H1 (cell line): ENCODE data around the gene BCAP31. TPM values are rescaled to one million over a fixed set of nuclear protein-coding genes. Genes with fewer than 3 reads are reported as not detected.

Experiments used
- EP300 ChIP-seq, 2 experiments: IDR thresholded peaks; 1 replicate in 1 of 2; 2 replicates in 1 of 2; pipeline ENCODE4 v1.6.1; 2011 to 2012; ENCODE audit warnings: low read depth in 2 of 2, low read length in 2 of 2, mild to moderate bottlenecking in 2 of 2, borderline replicate concordance in 1 of 2, inconsistent platforms in 1 of 2, moderate library complexity in 1 of 2
- HDAC6 ChIP-seq: IDR thresholded peaks from one replicate; pipeline ENCODE4 v1.7.1; 2012; ENCODE audit warnings: low read depth, mild to moderate bottlenecking, inconsistent platforms, low read length, moderate library complexity
- KDM5A ChIP-seq: fragments of 200-600 bp; IDR thresholded peaks from 2 replicates; pipeline ENCODE4 v1.7.1; 2012; ENCODE audit warnings: mild to moderate bottlenecking, low read length, inconsistent platforms, mixed read lengths
- POLR2AphosphoS5 ChIP-seq: IDR thresholded peaks from 2 replicates; pipeline ENCODE4 v1.6.1; 2011; ENCODE audit warnings: low read depth, low read length
- RBBP5 ChIP-seq: IDR thresholded peaks from 2 replicates; pipeline ENCODE4 v1.7.1; 2012; ENCODE audit warnings: low read depth, mild to moderate bottlenecking, inconsistent platforms, low read length, moderate library complexity, borderline replicate concordance
- RXRA ChIP-seq: IDR thresholded peaks from 2 replicates; pipeline ENCODE4 v1.6.1; 2011; ENCODE audit warnings: low read depth, mild to moderate bottlenecking, low read length, moderate library complexity; ENCODE audit not compliant: insufficient read depth
- polyA plus RNA-seq, 7 experiments: library from polyadenylated mRNA; depleted of rRNA in 3 of 7; stranded (reverse) in 5 of 7; unstranded in 2 of 7; fragments of >200 nt in 5 of 7; fragments of 200-250 nt in 2 of 7; gene quantifications; 1 replicate in 5 of 7; 2 replicates in 1 of 7; 4 replicates in 1 of 7; pipeline versions ENCODE4 v1.2.1 to v1.2.3, GENCODE V29; 2011 to 2013; ENCODE audit warnings: missing spikeins in 2 of 7, mixed read lengths in 2 of 7
- total RNA-seq: library from RNA; stranded (reverse); fragmentation: NEBNext Ultra II Directional; extraction: Animal tissue kit (Norgen Biotek cat#: 25700); gene quantifications from 2 replicates; pipeline ENCODE4 v1.2.1, GENCODE V29; 2021
- TF ChIP-seq, protein P1 (sequence below): IDR thresholded peaks from 2 replicates; pipeline ENCODE4 v1.6.1; 2012; ENCODE audit warnings: inconsistent platforms

The BCAP31 gene
- total and polyA plus RNA-seq, 2 of the 8 experiments (the other 6 are each of a cell fraction or from before 2014, with no cell fraction given), result 136 to 159 TPM

GRCh38 chrX:153726286-153727122 is 2.3 kb upstream of the BCAP31 start (continued):
- TF ChIP-seq EP300 (IDR thresholded peaks at IDR 0.05; ENCODE audit: borderline replicate concordance in 1 of 2, low read depth in 2 of 2, low read length in 2 of 2) (no peak), RBBP5 (no peak), POLR2AphosphoS5 (no peak), HDAC6 (no peak), KDM5A (no peak), RXRA (peak; percentile 92)
- TF ChIP-seq, protein P1, sequence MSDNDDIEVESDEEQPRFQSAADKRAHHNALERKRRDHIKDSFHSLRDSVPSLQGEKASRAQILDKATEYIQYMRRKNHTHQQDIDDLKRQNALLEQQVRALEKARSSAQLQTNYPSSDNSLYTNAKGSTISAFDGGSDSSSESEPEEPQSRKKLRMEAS, result peak; percentile 34; the same call in 1 of the 2 replicates
